ENCODE measurements around the gene ADAMTSL3.
A peak's percentile ranks its signal among the peaks of the same experiment; 100 is the strongest.

ADAMTSL3 gene

GRCh38 chr15:83732196-83732595 lies 78.3 kb downstream of the ADAMTSL3 start:
- H3K4me1 ChIP-seq (ENCODE audit: control extremely low read depth in 1 of 4, control insufficient read depth in 4 of 4, insufficient read depth in 4 of 4, low read length in 3 of 4): no peaks in the 10 kb centered on the region
- ChIA-PET POLR2A (no interaction called here), CTCF (no interaction called here)
- no peak for DNase-seq
- H3K4me3 ChIP-seq (ENCODE audit: control insufficient read depth in 1 of 7, extremely low read depth in 1 of 7, insufficient read depth in 4 of 7, low read depth in 2 of 7, low read length in 6 of 7): no peak overlapping the region
- H3K36me3 ChIP-seq (ENCODE audit: control insufficient read depth in 4 of 4, insufficient read depth in 4 of 4, low read length in 3 of 4): no peaks in the 10 kb centered on the region
- H3K27ac ChIP-seq (ENCODE audit: insufficient read depth in 1 of 2, low read depth in 1 of 2, low read length in 2 of 2, poor library complexity in 1 of 2, severe bottlenecking in 2 of 2): no peak overlapping the region
- no CpG with 5 or more reads among the region's 1 CpG for WGBS (ENCODE audit: insufficient coverage)
- H3K9me3 ChIP-seq (ENCODE audit: control extremely low read depth in 1 of 5, control insufficient read depth in 4 of 5, insufficient read depth in 2 of 5, low read depth in 1 of 5, low read length in 4 of 5): no peaks in the 10 kb centered on the region
- peaks cover 0 to 3% (median 0%) of the 10 kb centered on the region in 5 experiments for H3K27me3 ChIP-seq (replicated peaks in 2 of 5; ENCODE audit: control insufficient read depth in 4 of 5, insufficient read depth in 5 of 5, low read length in 4 of 5)

GRCh38 chr15:83732770-83733169 lies 78.8 kb downstream of the ADAMTSL3 start:
- DNase-seq: no peak
- H3K27me3 ChIP-seq (replicated peaks in 2 of 5; ENCODE audit: control insufficient read depth in 4 of 5, insufficient read depth in 5 of 5, low read length in 4 of 5): peaks cover 0 to 3% (median 0%) of the 10 kb centered on the region in 5 experiments
- H3K9me3 ChIP-seq (ENCODE audit: control extremely low read depth in 1 of 5, control insufficient read depth in 4 of 5, insufficient read depth in 2 of 5, low read depth in 1 of 5, low read length in 4 of 5): no peaks in the 10 kb centered on the region
- 90% methylated on average over 1 of the region's 4 CpGs for WGBS (ENCODE audit: insufficient coverage)
- ChIA-PET CTCF (no interaction called here), POLR2A (no interaction called here)
- H3K27ac ChIP-seq (ENCODE audit: insufficient read depth in 1 of 2, low read depth in 1 of 2, low read length in 2 of 2, poor library complexity in 1 of 2, severe bottlenecking in 2 of 2): no peak overlapping the region
- no peaks in the 10 kb centered on the region for H3K4me1 ChIP-seq (ENCODE audit: control extremely low read depth in 1 of 4, control insufficient read depth in 4 of 4, insufficient read depth in 4 of 4, low read length in 3 of 4)
- H3K4me3 ChIP-seq (ENCODE audit: control insufficient read depth in 1 of 7, extremely low read depth in 1 of 7, insufficient read depth in 4 of 7, low read depth in 2 of 7, low read length in 6 of 7): no peak overlapping the region
- H3K36me3 ChIP-seq (ENCODE audit: control insufficient read depth in 4 of 4, insufficient read depth in 4 of 4, low read length in 3 of 4): no peaks in the 10 kb centered on the region

GRCh38 chr15:83733206-83733605 lies 79.3 kb downstream of the ADAMTSL3 start:
- Histone ChIP-seq H3K4me1 (ENCODE audit: control extremely low read depth in 1 of 4, control insufficient read depth in 4 of 4, insufficient read depth in 4 of 4, low read length in 3 of 4) (no peaks in the 10 kb centered on the region), H3K4me3 (ENCODE audit: control insufficient read depth in 1 of 7, extremely low read depth in 1 of 7, insufficient read depth in 4 of 7, low read depth in 2 of 7, low read length in 6 of 7) (no peak overlapping the region), H3K9me3 (ENCODE audit: control extremely low read depth in 1 of 5, control insufficient read depth in 4 of 5, insufficient read depth in 2 of 5, low read depth in 1 of 5, low read length in 4 of 5) (no peaks in the 10 kb centered on the region), H3K27ac (ENCODE audit: insufficient read depth in 1 of 2, low read depth in 1 of 2, low read length in 2 of 2, poor library complexity in 1 of 2, severe bottlenecking in 2 of 2) (no peak overlapping the region), H3K27me3 (replicated peaks in 2 of 5; ENCODE audit: control insufficient read depth in 4 of 5, insufficient read depth in 5 of 5, low read length in 4 of 5) (peaks cover 0 to 3% (median 0%) of the 10 kb centered on the region in 5 experiments), H3K36me3 (ENCODE audit: control insufficient read depth in 4 of 4, insufficient read depth in 4 of 4, low read length in 3 of 4) (no peaks in the 10 kb centered on the region)
- ChIA-PET CTCF (no interaction called here), POLR2A (no interaction called here)
- no peak for DNase-seq
- WGBS (ENCODE audit: insufficient coverage): 94% methylated on average over 2 of the region's 2 CpGs

- H3K36me3 ChIP-seq (ENCODE audit: control insufficient read depth in 4 of 4, insufficient read depth in 4 of 4, low read length in 3 of 4): no peaks in the 10 kb centered on the region
- 100% methylated on average over 4 of the region's 5 CpGs for WGBS (ENCODE audit: insufficient coverage)
- no peak overlapping the region for H3K27ac ChIP-seq (ENCODE audit: insufficient read depth in 1 of 2, low read depth in 1 of 2, low read length in 2 of 2, poor library complexity in 1 of 2, severe bottlenecking in 2 of 2)
- peaks cover 0 to 3% (median 0%) of the 10 kb centered on the region in 5 experiments for H3K27me3 ChIP-seq (replicated peaks in 2 of 5; ENCODE audit: control insufficient read depth in 4 of 5, insufficient read depth in 5 of 5, low read length in 4 of 5)
- DNase-seq: no peak
- ChIA-PET POLR2A (no interaction called here), CTCF (no interaction called here)
- no peaks in the 10 kb centered on the region for H3K9me3 ChIP-seq (ENCODE audit: control extremely low read depth in 1 of 5, control insufficient read depth in 4 of 5, insufficient read depth in 2 of 5, low read depth in 1 of 5, low read length in 4 of 5)
- no peaks in the 10 kb centered on the region for H3K4me1 ChIP-seq (ENCODE audit: control extremely low read depth in 1 of 4, control insufficient read depth in 4 of 4, insufficient read depth in 4 of 4, low read length in 3 of 4)
- no peak overlapping the region for H3K4me3 ChIP-seq (ENCODE audit: control insufficient read depth in 1 of 7, extremely low read depth in 1 of 7, insufficient read depth in 4 of 7, low read depth in 2 of 7, low read length in 6 of 7)
Observed at GRCh38 chr15:83733691-83734090, 79.8 kb downstream of the ADAMTSL3 start.

- Histone ChIP-seq H3K27me3 (replicated peaks in 2 of 5; ENCODE audit: control insufficient read depth in 4 of 5, insufficient read depth in 5 of 5, low read length in 4 of 5) (peaks cover 0 to 3% (median 0%) of the 10 kb centered on the region in 5 experiments), H3K9me3 (ENCODE audit: control extremely low read depth in 1 of 5, control insufficient read depth in 4 of 5, insufficient read depth in 2 of 5, low read depth in 1 of 5, low read length in 4 of 5) (peaks cover 0 to 4% (median 0%) of the 10 kb centered on the region in 5 experiments), H3K4me1 (ENCODE audit: control extremely low read depth in 1 of 4, control insufficient read depth in 4 of 4, insufficient read depth in 4 of 4, low read length in 3 of 4) (no peaks in the 10 kb centered on the region), H3K36me3 (ENCODE audit: control insufficient read depth in 4 of 4, insufficient read depth in 4 of 4, low read length in 3 of 4) (no peaks in the 10 kb centered on the region), H3K27ac (ENCODE audit: insufficient read depth in 1 of 2, low read depth in 1 of 2, low read length in 2 of 2, poor library complexity in 1 of 2, severe bottlenecking in 2 of 2) (no peak overlapping the region), H3K4me3 (ENCODE audit: control insufficient read depth in 1 of 7, extremely low read depth in 1 of 7, insufficient read depth in 4 of 7, low read depth in 2 of 7, low read length in 6 of 7) (no peak overlapping the region)
- WGBS (ENCODE audit: insufficient coverage): 33% methylated on average over 1 of the region's 3 CpGs
- peak in 2 of 3 donors; percentile 2 to 3 for DNase-seq
- ChIA-PET POLR2A (no interaction called here), CTCF (no interaction called here)
Observed at GRCh38 chr15:83734487-83734886, 80.6 kb downstream of the ADAMTSL3 start.

- CTCF ChIA-PET: no interaction called here
- Histone ChIP-seq H3K4me1 (ENCODE audit: control extremely low read depth in 1 of 4, control insufficient read depth in 4 of 4, insufficient read depth in 4 of 4, low read length in 3 of 4) (no peaks in the 10 kb centered on the region), H3K27ac (ENCODE audit: insufficient read depth in 1 of 2, low read depth in 1 of 2, low read length in 2 of 2, poor library complexity in 1 of 2, severe bottlenecking in 2 of 2) (no peak overlapping the region), H3K9me3 (ENCODE audit: control extremely low read depth in 1 of 5, control insufficient read depth in 4 of 5, insufficient read depth in 2 of 5, low read depth in 1 of 5, low read length in 4 of 5) (peaks cover 0 to 4% (median 0%) of the 10 kb centered on the region in 5 experiments), H3K27me3 (replicated peaks in 2 of 5; ENCODE audit: control insufficient read depth in 4 of 5, insufficient read depth in 5 of 5, low read length in 4 of 5) (peaks cover 0 to 3% (median 0%) of the 10 kb centered on the region in 5 experiments), H3K36me3 (ENCODE audit: control insufficient read depth in 4 of 4, insufficient read depth in 4 of 4, low read length in 3 of 4) (no peaks in the 10 kb centered on the region), H3K4me3 (ENCODE audit: control insufficient read depth in 1 of 7, extremely low read depth in 1 of 7, insufficient read depth in 4 of 7, low read depth in 2 of 7, low read length in 6 of 7) (no peak overlapping the region)
- no peak for DNase-seq
- 57% methylated on average over 3 of the region's 3 CpGs for WGBS (ENCODE audit: insufficient coverage)
- POLR2A ChIA-PET: no interaction called here
Observed at GRCh38 chr15:83739629-83740028, 85.7 kb downstream of the ADAMTSL3 start.

GRCh38 chr15:83745771-83746170 lies 91.8 kb downstream of the ADAMTSL3 start:
- CTCF ChIA-PET: no interaction called here
- POLR2A ChIA-PET: no interaction called here
- no CpG with 5 or more reads among the region's 1 CpG for WGBS (ENCODE audit: insufficient coverage)
- no peak overlapping the region for H3K4me3 ChIP-seq (ENCODE audit: control insufficient read depth in 1 of 7, extremely low read depth in 1 of 7, insufficient read depth in 4 of 7, low read depth in 2 of 7, low read length in 6 of 7)
- no peak for DNase-seq
- H3K36me3 ChIP-seq (ENCODE audit: control insufficient read depth in 4 of 4, insufficient read depth in 4 of 4, low read length in 3 of 4): no peaks in the 10 kb centered on the region
- H3K9me3 ChIP-seq (ENCODE audit: control extremely low read depth in 1 of 5, control insufficient read depth in 4 of 5, insufficient read depth in 2 of 5, low read depth in 1 of 5, low read length in 4 of 5): no peaks in the 10 kb centered on the region
- H3K27ac ChIP-seq (ENCODE audit: insufficient read depth in 1 of 2, low read depth in 1 of 2, low read length in 2 of 2, poor library complexity in 1 of 2, severe bottlenecking in 2 of 2): no peak overlapping the region
- peaks cover 0 to 5% (median 0%) of the 10 kb centered on the region in 4 experiments for H3K4me1 ChIP-seq (ENCODE audit: control extremely low read depth in 1 of 4, control insufficient read depth in 4 of 4, insufficient read depth in 4 of 4, low read length in 3 of 4)
- H3K27me3 ChIP-seq (replicated peaks in 2 of 5; ENCODE audit: control insufficient read depth in 4 of 5, insufficient read depth in 5 of 5, low read length in 4 of 5): no peaks in the 10 kb centered on the region

All from common myeloid progenitor, CD34-positive (primary cell).